BJ (cell line): ENCODE measurements around the gene PRDM16. TPM values are rescaled to one million over a fixed set of nuclear protein-coding genes. Genes with fewer than 3 reads are reported as not detected.

Source experiments
- CTCF ChIA-PET: fragments of 350-600 bp; formaldehyde crosslinking; extraction: SDS; loops from one replicate; lab custom pipeline; 2021; ENCODE audit warnings: antibody characterized with exemption, inconsistent platforms; lab: Yijun Ruan, JAX
- POLR2A ChIA-PET: fragments of 300-600 bp; sonication (Branson Sonifier 250); formaldehyde crosslinking; extraction: SDS; loops from one replicate; lab custom pipeline; 2021; ENCODE audit warnings: antibody characterized with exemption; lab: Charles Lee
- DNase-seq: peaks from one replicate; pipeline ENCODE4 v3.0.0-alpha.2; 2011; ENCODE audit warnings: low read depth
- H3K27me3 ChIP-seq: 2 replicates; pipeline ENCODE4 v1.6.0; 2011; ENCODE audit warnings: low read length; ENCODE audit not compliant: control insufficient read depth, insufficient read depth
- H3K36me3 ChIP-seq: 2 replicates; pipeline ENCODE4 v1.5.1; 2011; ENCODE audit warnings: low read length; ENCODE audit not compliant: control insufficient read depth, insufficient read depth
- H3K4me3 ChIP-seq: 2 replicates; pipeline ENCODE4 v1.5.1; 2011; ENCODE audit warnings: low read depth, mild to moderate bottlenecking, control low read depth, low read length
- polyA plus RNA-seq: library from polyadenylated mRNA; depleted of rRNA; stranded (reverse); fragments of >200 nt; gene quantifications from 2 replicates; pipeline ENCODE4 v1.2.3, GENCODE V29; 2011
- TF ChIP-seq, protein P1 (sequence below): IDR thresholded peaks from 2 replicates; pipeline ENCODE4 v1.5.1; 2011; ENCODE audit warnings: low read depth, mild to moderate bottlenecking, control low read depth, inconsistent platforms, low read length, moderate library complexity; ENCODE audit not compliant: insufficient read depth

The PRDM16 gene
- polyA plus RNA-seq, 1 experiment, result 0.02 TPM

DNA sequence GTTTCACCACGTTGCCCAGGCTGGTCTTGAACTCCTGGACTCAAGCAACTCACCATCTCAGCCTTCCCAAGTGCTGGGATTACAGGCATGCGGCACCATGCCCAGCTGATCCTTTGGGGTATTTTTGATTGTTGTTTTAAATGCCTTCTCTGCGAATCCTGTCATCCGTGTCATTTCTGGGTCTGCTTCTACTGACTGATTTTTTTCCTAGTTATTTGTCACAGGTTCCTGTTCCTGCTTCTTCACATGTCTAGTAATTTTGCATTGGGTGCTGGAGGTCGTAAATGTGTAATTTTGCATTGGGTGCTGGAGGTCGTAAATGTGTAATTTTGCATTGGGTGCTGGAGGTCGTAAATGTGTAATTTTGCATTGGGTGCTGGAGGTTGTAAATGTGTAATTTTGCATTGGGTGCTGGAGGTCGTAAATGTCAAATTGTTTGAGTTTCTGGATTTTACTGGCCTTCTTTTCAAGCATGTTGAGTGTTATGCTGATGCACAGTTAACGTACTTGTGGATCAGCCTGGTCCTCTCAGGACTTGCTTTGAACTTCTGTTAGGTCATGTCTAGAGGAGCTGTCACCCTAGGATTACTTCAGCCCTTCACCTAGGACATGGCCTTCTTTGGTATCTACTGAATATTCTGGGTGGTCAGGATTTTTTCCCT, 381.3 kb downstream of the PRDM16 start:
- POLR2A ChIA-PET, result no interaction called here
- CTCF ChIA-PET, result interaction anchor here (0.7 to 4.9 kb wide), 5 partner anchors 22 to 171 kb away, joined by 3 to 72 read pairs (median 4); no protein-coding TSS in a partner anchor
- peaks cover 5% of the 10 kb centered on the region for H3K27me3 ChIP-seq
- TF ChIP-seq, protein P1, sequence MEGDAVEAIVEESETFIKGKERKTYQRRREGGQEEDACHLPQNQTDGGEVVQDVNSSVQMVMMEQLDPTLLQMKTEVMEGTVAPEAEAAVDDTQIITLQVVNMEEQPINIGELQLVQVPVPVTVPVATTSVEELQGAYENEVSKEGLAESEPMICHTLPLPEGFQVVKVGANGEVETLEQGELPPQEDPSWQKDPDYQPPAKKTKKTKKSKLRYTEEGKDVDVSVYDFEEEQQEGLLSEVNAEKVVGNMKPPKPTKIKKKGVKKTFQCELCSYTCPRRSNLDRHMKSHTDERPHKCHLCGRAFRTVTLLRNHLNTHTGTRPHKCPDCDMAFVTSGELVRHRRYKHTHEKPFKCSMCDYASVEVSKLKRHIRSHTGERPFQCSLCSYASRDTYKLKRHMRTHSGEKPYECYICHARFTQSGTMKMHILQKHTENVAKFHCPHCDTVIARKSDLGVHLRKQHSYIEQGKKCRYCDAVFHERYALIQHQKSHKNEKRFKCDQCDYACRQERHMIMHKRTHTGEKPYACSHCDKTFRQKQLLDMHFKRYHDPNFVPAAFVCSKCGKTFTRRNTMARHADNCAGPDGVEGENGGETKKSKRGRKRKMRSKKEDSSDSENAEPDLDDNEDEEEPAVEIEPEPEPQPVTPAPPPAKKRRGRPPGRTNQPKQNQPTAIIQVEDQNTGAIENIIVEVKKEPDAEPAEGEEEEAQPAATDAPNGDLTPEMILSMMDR, result no peak
- no peak overlapping the region for H3K4me3 ChIP-seq
- H3K36me3 ChIP-seq, result no peaks in the 10 kb centered on the region
- no peak for DNase-seq

DNA sequence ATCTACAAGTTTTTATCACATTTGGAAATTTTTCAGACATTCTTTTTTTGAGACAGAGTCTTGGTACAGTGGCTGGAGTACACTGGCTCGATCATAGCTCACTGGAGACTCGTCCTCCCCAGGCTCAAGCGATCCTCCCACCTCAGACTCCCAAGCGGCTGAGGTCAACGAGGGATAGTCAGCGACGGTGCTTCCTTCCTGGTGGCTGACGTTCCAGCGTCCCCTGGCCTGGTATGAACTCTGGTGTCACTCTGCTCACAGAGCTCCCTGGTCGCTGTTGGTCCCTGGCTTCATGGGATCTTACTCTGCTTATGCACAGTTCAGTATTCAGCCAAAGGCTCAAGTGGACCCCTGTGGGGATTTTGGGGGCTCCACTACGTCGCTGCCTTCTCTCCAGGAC, 382.0 kb downstream of the PRDM16 start:
- TF ChIP-seq, protein P1, result no peak
- POLR2A ChIA-PET, result no interaction called here
- Histone ChIP-seq H3K36me3 (no peaks in the 10 kb centered on the region), H3K27me3 (peaks cover 5% of the 10 kb centered on the region), H3K4me3 (no peak overlapping the region)
- CTCF ChIA-PET, result interaction anchor here (0.7 to 4.9 kb wide), 5 partner anchors 22 to 171 kb away, joined by 3 to 72 read pairs (median 4); no protein-coding TSS in a partner anchor
- DNase-seq, result no peak

DNA sequence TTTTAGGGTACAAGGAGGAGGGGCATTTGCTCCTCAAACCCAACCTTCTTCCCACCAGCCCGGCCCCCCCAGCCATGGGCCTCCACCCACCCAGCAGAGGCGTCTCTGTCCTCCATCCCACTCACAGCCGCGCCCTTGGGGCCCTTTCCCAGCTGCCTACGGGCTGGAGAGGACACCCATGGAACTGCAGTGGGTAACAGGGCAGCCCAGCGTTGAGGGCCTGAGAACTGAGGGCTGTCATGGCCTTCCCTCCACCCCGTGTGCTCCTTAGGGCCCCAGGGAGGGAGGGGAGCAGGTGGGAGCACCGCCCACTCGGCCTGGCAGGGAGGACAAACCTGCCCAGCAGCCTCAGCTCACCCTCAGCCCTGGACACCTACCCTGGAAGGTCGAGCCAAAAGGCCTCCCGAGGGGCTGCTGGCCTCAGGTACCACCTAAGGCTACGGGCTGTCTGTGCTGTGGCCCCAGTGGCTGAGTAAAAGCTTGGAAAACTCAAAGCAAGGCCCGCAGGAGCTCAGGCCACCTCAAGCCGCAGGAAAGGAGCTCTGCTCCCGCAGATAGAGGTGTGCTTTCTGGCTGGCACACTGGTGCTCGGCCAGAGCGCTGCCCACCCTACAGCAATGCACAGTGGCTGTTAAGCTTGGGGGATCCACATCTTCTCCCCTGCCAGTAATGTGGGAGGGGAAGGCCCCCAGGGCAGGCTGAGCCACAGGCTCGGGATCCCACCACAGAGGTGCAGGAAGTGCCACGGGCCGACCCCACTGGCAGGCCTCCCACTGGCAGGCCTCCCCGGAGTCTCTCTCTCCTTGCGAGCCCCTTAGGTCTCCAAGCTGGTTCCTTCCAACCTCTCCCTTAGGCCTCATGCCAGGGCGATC, 383.2 kb downstream of the PRDM16 start:
- Histone ChIP-seq H3K4me3 (no peak overlapping the region), H3K27me3 (peaks cover 4% of the 10 kb centered on the region), H3K36me3 (no peaks in the 10 kb centered on the region)
- no peak for DNase-seq
- TF ChIP-seq, protein P1, result no peak
- CTCF ChIA-PET, result interaction anchor here (0.6 to 4.9 kb wide), 54 partner anchors 10 to 1056 kb away, joined by 3 to 147 read pairs (median 5); partner anchors contain the start of genes LRRC47, TPRG1L and WRAP73
- POLR2A ChIA-PET, result interaction anchor here (0.6 kb wide), 1 partner anchor 281 kb away, joined by 3 read pairs; no protein-coding TSS in a partner anchor

DNA sequence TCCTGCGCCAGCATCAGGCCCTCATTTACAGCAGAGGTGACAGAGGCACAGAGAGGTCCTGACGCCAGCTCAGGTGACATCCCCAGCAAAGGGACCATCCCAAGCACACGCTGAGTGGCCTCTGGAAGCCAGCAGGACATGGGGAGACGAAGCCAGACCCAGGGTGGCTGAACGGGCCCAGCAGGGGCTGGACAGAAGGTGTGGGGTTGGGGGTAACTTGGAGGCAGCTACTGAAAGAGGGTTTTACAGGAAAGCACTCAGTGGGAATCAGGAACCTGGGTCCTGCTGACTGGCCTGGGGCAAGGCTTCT, 383.8 kb downstream of the PRDM16 start:
- no peak overlapping the region for H3K4me3 ChIP-seq
- no peak for DNase-seq
- H3K36me3 ChIP-seq, result no peaks in the 10 kb centered on the region
- CTCF ChIA-PET, result interaction anchor here (0.6 to 4.9 kb wide), 56 partner anchors 10 to 1057 kb away, joined by 3 to 147 read pairs (median 4); partner anchors contain the start of genes LRRC47, TPRG1L and WRAP73
- H3K27me3 ChIP-seq, result peaks cover 5% of the 10 kb centered on the region
- POLR2A ChIA-PET, result interaction anchor here (0.6 kb wide), 1 partner anchor 281 kb away, joined by 3 read pairs; no protein-coding TSS in a partner anchor
- TF ChIP-seq, protein P1, result no peak
